ENCODE data around the gene CACNB1. TPM values are rescaled to one million over a fixed set of nuclear protein-coding genes. Genes with fewer than 3 reads are reported as not detected.
A peak's percentile ranks its signal among the peaks of the same experiment; 100 is the strongest.

CACNB1 gene
- polyA plus RNA-seq, 1 of the 3 experiments (the other 2 are of a cell fraction) = 7.4 TPM

- CTCF ChIA-PET = interaction anchor here (1.5 kb wide), 1 partner anchor 152 kb away, joined by 5 read pairs; no protein-coding TSS in a partner anchor
- no peaks in the 10 kb centered on the region for H3F3A ChIP-seq (replicated peaks; ENCODE audit: insufficient read depth)
- 74% methylated on average over 6 of the region's 6 CpGs for WGBS (ENCODE audit: low lambda C conversion rate)
- no peaks in the 10 kb centered on the region for H3K36me3 ChIP-seq (replicated peaks in 1 of 2; ENCODE audit: control insufficient read depth in 1 of 2, insufficient read depth in 2 of 2, low read length in 1 of 2)
- H3K27me3 ChIP-seq (ENCODE audit: insufficient read depth) = no peaks in the 10 kb centered on the region
- H3K9me2 ChIP-seq = no peaks in the 10 kb centered on the region
- no peak overlapping the region for H3K4me2 ChIP-seq
- TF ChIP-seq JUND (IDR thresholded peaks at IDR 0.05) (no peak), RXRA (IDR thresholded peaks at IDR 0.05; ENCODE audit: borderline replicate concordance, low read depth) (no peak), RCOR1 (IDR thresholded peaks at IDR 0.05; ENCODE audit: low read length) (no peak), RFX5 (IDR thresholded peaks at IDR 0.05; ENCODE audit: low read length) (no peak), IRF3 (IDR thresholded peaks at IDR 0.05; ENCODE audit: low read depth, low read length) (no peak), NRF1 (IDR thresholded peaks at IDR 0.05; ENCODE audit: low read depth, low read length) (no peak), TEAD4 (IDR thresholded peaks at IDR 0.05; ENCODE audit: borderline replicate concordance, insufficient read depth) (no peak), PBX3 (IDR thresholded peaks at IDR 0.05) (no peak), EP300 (IDR thresholded peaks at IDR 0.05; ENCODE audit: borderline replicate concordance in 1 of 2, low read depth in 1 of 2, low read length in 1 of 2) (no peak), FOXM1 (IDR thresholded peaks at IDR 0.05; ENCODE audit: low read depth) (no peak), EZH2phosphoT487 (IDR thresholded peaks at IDR 0.05; ENCODE audit: borderline replicate concordance, low read depth) (no peak), SIN3A (IDR thresholded peaks at IDR 0.05; ENCODE audit: borderline replicate concordance, low read depth, low read length) (no peak), MEF2A (IDR thresholded peaks at IDR 0.05; ENCODE audit: borderline replicate concordance, low read depth) (no peak), NFIC (IDR thresholded peaks at IDR 0.05; ENCODE audit: borderline replicate concordance) (no peak), YY1 (IDR thresholded peaks at IDR 0.05; ENCODE audit: low read depth) (no peak)
- no peak overlapping the region for H3K9ac ChIP-seq
- no peak overlapping the region for H3K4me3 ChIP-seq (ENCODE audit: low read depth in 2 of 2, low read length in 1 of 2)
- H3K9me3 ChIP-seq = no peaks in the 10 kb centered on the region
- DNase-seq = no peak
- H3K79me2 ChIP-seq (ENCODE audit: insufficient read depth) = no peaks in the 10 kb centered on the region
- POLR2A ChIA-PET = interaction anchor here (0.6 kb wide), 1 partner anchor 15 kb away, joined by 4 read pairs; no protein-coding TSS in a partner anchor
- H3K27ac ChIP-seq (ENCODE audit: low read depth in 2 of 2, low read length in 1 of 2) = no peak overlapping the region
- H4K20me1 ChIP-seq (ENCODE audit: insufficient read depth) = no peaks in the 10 kb centered on the region
- H2AFZ ChIP-seq (ENCODE audit: low read depth) = no peak overlapping the region
- peaks cover 0 to 3% of the 10 kb centered on the region in 2 experiments; a peak in 1 of 4 replicates for H3K4me1 ChIP-seq (ENCODE audit: control insufficient read depth in 1 of 2, insufficient read depth in 2 of 2, low read depth in 1 of 2, low read length in 1 of 2)
Measured at GRCh38 chr17:39134878-39135277, 62.6 kb downstream of the CACNB1 start.

- no peaks in the 10 kb centered on the region for H3K4me1 ChIP-seq (ENCODE audit: control insufficient read depth in 1 of 2, insufficient read depth in 2 of 2, low read depth in 1 of 2, low read length in 1 of 2)
- ChIA-PET POLR2A (no interaction called here), CTCF (interaction anchor here (0.6 kb wide), 1 partner anchor 13 kb away, joined by 3 read pairs; no protein-coding TSS in a partner anchor)
- H3K4me3 ChIP-seq (ENCODE audit: low read depth in 2 of 2, low read length in 1 of 2) = no peak overlapping the region
- no peaks in the 10 kb centered on the region for H3F3A ChIP-seq (replicated peaks; ENCODE audit: insufficient read depth)
- DNase-seq = no peak
- H3K9me3 ChIP-seq = no peaks in the 10 kb centered on the region
- no peak overlapping the region for H2AFZ ChIP-seq (ENCODE audit: low read depth)
- TF ChIP-seq USF1 (IDR thresholded peaks at IDR 0.05; ENCODE audit: borderline replicate concordance, low read depth) = no peak
- TF ChIP-seq FOSL2 (IDR thresholded peaks at IDR 0.05; ENCODE audit: borderline replicate concordance, low read depth) = 0 out of 2 replicates have a peak, but pooled peaks have one; percentile 15
- no peak overlapping the region for H3K4me2 ChIP-seq
- no peaks in the 10 kb centered on the region for H3K9me2 ChIP-seq
- H3K27me3 ChIP-seq (ENCODE audit: insufficient read depth) = no peaks in the 10 kb centered on the region
- no peaks in the 10 kb centered on the region for H3K79me2 ChIP-seq (ENCODE audit: insufficient read depth)
- no peak overlapping the region for H3K27ac ChIP-seq (ENCODE audit: low read depth in 2 of 2, low read length in 1 of 2)
- H4K20me1 ChIP-seq (ENCODE audit: insufficient read depth) = no peaks in the 10 kb centered on the region
- 86% methylated on average over 7 of the region's 7 CpGs for WGBS (ENCODE audit: low lambda C conversion rate)
- no peak overlapping the region for H3K9ac ChIP-seq
- no peaks in the 10 kb centered on the region for H3K36me3 ChIP-seq (replicated peaks in 1 of 2; ENCODE audit: control insufficient read depth in 1 of 2, insufficient read depth in 2 of 2, low read length in 1 of 2)
Measured at GRCh38 chr17:39132192-39132610, 65.3 kb downstream of the CACNB1 start.
